ENCODE data around the gene RAB4A. TPM values are rescaled to one million over a fixed set of nuclear protein-coding genes. Genes with fewer than 3 reads are reported as not detected.

The RAB4A gene
- total and polyA plus RNA-seq, 9 of the 15 experiments (the other 6 are each of a cell fraction or from before 2014, with no cell fraction given), result 8.3 to 61.0 (median 26.7) TPM

GRCh38 chr1:229258031-229258756 lies 12.7 kb upstream of the RAB4A start (continued):
- TF ChIP-seq CHAMP1 (IDR thresholded peaks at IDR 0.05), result peak; percentile 24; the same call in 1 of the 2 replicates
- TF ChIP-seq SIN3A (IDR thresholded peaks at IDR 0.05; ENCODE audit: borderline replicate concordance in 2 of 2, control insufficient read depth in 1 of 2, low read depth in 2 of 2, low read length in 2 of 2), result no peak
- no peak for TF ChIP-seq EP300 (IDR thresholded peaks at IDR 0.05; ENCODE audit: low read length)
- no peak for TF ChIP-seq KLF16 (IDR thresholded peaks at IDR 0.05)
- TF ChIP-seq SREBF1 (IDR thresholded peaks at IDR 0.05; ENCODE audit: borderline replicate concordance, low read depth, low read length), result no peak
- no peak for TF ChIP-seq THRAP3 (IDR thresholded peaks at IDR 0.05; ENCODE audit: borderline replicate concordance)
- TF ChIP-seq ZFP1 (CRISPR knock-in tag; IDR thresholded peaks at IDR 0.05), result no peak

GRCh38 chr1:229258757-229259060 lies 12.2 kb upstream of the RAB4A start:
- Histone ChIP-seq H3K27ac (ENCODE audit: extremely low read depth, low read depth, low read length) (no peak overlapping the region), H2AFZ (ENCODE audit: low read depth, low read length) (0 out of 2 replicates have a peak overlapping the region, but pooled peaks have one; percentile 1), H3K79me2 (ENCODE audit: control insufficient read depth, insufficient read depth, low read length) (no peaks in the 10 kb centered on the region), H3K9ac (ENCODE audit: insufficient read depth in 1 of 2, low read depth in 2 of 2, low read length in 2 of 2) (no peak overlapping the region), H3K27me3 (ENCODE audit: control insufficient read depth in 2 of 2, insufficient read depth in 2 of 2, low read length in 2 of 2) (peaks cover 0 to 3% of the 10 kb centered on the region in 2 experiments; a peak in 1 of 5 replicates), H3K9me1 (ENCODE audit: control insufficient read depth, insufficient read depth, low read length) (no peaks in the 10 kb centered on the region), H4K20me1 (replicated peaks; ENCODE audit: control insufficient read depth, insufficient read depth, low read length) (0 out of 2 replicates have a peak, but pooled peaks cover 8% of the 10 kb centered on the region), H3K9me3 (replicated peaks; ENCODE audit: control insufficient read depth, insufficient read depth, low read depth, low read length) (no peaks in the 10 kb centered on the region), H3K4me1 (replicated peaks in 1 of 2; ENCODE audit: control insufficient read depth in 2 of 2, insufficient read depth in 2 of 2, low read length in 2 of 2) (peaks cover 0 to under 1% of the 10 kb centered on the region in 2 experiments; a peak in 1 of 5 replicates), H3K36me3 (ENCODE audit: control insufficient read depth, insufficient read depth, low read length) (no peaks in the 10 kb centered on the region), H3K4me2 (ENCODE audit: insufficient read depth, low read length) (no peak overlapping the region), H3K4me3 (no peak overlapping the region)
- intact Hi-C loops (cut with micrococcal nuclease) (loop anchor here (1.0 to 10.0 kb wide), 7 partner anchors 124 to 1052 kb away; no protein-coding TSS in a partner anchor), in situ Hi-C loops (cut with MboI) (loop anchor here (10.0 kb wide), 1 partner anchor 1046 kb away; no protein-coding TSS in a partner anchor)
- ATAC-seq (0 out of 3 replicates have a peak, but pooled peaks have one; percentile 24), DNase-seq (ENCODE audit: extremely low read depth in 1 of 4, low spot score in 3 of 4) (no peak), FAIRE-seq (no peak)
- POLR2A ChIA-PET, result interaction anchor here (0.6 to 0.9 kb wide), 3 partner anchors 10 to 221 kb away, joined by 3 to 4 read pairs (median 3); no protein-coding TSS in a partner anchor
- CTCF ChIA-PET (ENCODE audit: low intra/inter-chr PET ratio), result interaction anchor here (0.6 to 5.5 kb wide), 7 partner anchors 56 to 1052 kb away, joined by 3 to 50 read pairs (median 14); no protein-coding TSS in a partner anchor
- WGBS (ENCODE audit: insufficient coverage, low coverage, missing lambda C conversion rate), result 51% methylated on average over 5 of the region's 5 CpGs
- no TSS peak for BruUV-seq (replicated peaks)
- TF ChIP-seq GATAD2A (IDR thresholded peaks at IDR 0.05) (no peak), RBFOX2 (IDR thresholded peaks at IDR 0.05; ENCODE audit: low read depth, low read length) (no peak), SNRNP70 (optimal IDR thresholded peaks at IDR 0.05; ENCODE audit: low read depth, low read length) (no peak), IRF2 (CRISPR knock-in tag; IDR thresholded peaks at IDR 0.05) (no peak), BMI1 (IDR thresholded peaks at IDR 0.05; ENCODE audit: low read length) (no peak), ZNF584 (CRISPR knock-in tag; IDR thresholded peaks at IDR 0.05; ENCODE audit: low read depth) (no peak), UBTF (IDR thresholded peaks at IDR 0.05; ENCODE audit: borderline replicate concordance in 1 of 2, low read depth in 2 of 2, low read length in 2 of 2) (no peak), HNRNPL (IDR thresholded peaks at IDR 0.05; ENCODE audit: low read depth, low read length) (no peak), MAX (CRISPR knock-in tag; IDR thresholded peaks at IDR 0.05) (no peak), SUPT5H (IDR thresholded peaks at IDR 0.05) (no peak)
